ENCODE data around the gene HLF.

The HLF gene

DNA sequence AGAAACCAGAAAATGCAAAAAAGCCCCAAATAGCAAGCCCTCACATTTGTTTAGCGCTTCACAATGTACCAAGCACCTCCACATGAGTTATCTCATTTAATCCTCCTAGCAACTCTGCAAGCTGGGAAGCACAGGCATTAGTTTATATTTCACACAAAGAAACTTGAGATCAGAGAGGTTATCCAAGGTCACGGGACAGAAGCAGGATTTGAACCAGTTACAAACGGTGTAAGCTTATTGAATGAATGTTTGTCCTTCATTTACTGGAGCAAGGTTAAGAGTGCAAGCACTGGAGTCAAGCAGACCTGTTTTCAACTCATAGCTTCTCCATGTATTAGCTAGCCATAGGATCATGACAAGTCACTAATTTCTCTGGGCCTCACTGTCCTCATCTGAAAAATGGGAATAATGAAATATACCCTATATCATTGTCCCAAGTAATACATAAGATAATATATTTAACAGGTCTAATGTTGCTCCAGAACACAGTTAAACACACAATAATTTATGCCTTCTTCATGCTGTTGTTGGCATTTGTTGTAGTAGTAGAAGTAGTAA, 6.1 kb upstream of the HLF start:
- DNase-seq, result no peak

- no peak for DNase-seq
Observed at GRCh38 chr17:55259684-55260111, 5.1 kb upstream of the HLF start.

- no peak for DNase-seq
Observed at GRCh38 chr17:55261311-55261710, 3.4 kb upstream of the HLF start.

DNA sequence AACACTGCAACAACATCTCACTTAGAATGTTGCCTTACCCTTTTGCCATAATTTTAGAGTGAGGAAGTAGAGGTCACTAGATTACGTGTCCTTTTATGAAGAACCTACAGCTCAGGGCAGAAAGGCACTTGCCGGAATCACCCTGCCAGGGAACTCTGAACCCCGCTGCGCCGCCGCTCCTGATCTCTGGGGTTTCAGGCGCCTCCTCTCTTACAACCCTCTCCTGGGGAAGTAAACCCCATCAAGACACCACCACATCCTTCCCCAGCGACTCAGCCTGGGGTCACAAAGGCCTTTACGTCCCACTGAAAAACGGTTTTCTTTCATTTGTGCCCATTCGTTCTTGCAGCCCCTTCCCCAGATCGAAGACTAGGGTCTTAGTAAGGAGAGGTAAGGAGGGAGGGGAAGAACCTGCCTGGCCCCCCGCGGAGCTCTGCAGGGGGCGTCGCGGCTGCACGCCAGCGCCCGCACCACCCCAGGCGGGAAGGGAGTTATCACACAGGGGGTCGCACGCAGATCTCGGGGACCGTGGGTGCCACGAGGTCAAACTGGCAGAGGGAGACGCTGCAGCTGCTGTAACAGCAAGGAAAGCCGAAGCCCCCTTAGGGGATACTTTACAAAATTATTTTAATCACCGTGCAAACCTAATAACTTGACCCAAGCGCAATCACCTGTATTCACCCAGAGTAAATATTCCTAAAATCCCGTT, 1.0 kb upstream of the HLF start:
- peak; percentile 25 for DNase-seq

GRCh38 chr17:55264278-55264644, 499 bp upstream of the HLF start:
- no peak for DNase-seq

- DNase-seq, result peak; percentile 12
Observed at GRCh38 chr17:55265311-55266021, 706 bp downstream of the HLF start.

DNA sequence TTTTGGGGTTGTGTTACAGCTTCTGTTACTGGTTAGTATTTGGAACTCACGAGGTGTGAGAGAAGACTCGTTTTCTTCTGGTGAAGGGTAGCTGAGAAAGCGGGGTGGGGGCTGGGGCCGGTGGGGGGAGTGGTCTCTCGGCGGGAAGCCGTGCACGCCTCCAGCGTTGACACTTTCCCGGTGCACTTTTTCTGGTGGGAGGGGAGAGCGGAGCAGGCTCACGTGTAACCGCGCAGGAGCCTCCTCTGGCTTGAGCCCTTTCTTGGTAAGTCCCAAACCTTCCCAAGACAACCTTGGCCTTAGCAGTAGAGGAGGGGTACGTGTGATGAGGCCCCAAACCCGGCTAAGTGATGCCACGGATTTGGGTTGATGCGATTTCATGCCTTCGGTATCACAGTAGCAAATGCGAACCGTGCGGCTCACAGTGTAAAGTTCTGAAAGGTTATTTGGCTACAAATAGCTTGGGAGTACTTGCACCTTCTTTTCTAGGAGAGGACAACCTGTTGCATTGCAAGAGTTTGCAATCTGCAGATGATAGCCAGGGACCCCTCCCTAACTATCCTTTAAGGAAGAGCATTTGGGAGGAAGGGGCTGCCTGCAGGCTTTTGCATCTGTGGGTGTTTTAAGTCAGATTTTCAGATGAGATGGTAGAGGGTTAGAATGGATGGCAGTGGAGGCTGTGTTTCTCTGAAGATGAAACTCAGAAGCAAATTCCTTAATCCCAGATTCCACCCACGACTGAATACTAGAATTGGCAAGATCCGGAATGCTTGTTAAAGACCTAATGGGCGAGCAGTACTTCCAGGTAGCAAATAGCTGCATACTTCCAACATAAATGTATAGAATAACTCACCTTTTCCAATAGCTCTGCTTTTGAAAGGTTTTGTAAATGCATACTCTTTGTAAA, 1.5 kb downstream of the HLF start:
- DNase-seq, result peak; percentile 27

DNA sequence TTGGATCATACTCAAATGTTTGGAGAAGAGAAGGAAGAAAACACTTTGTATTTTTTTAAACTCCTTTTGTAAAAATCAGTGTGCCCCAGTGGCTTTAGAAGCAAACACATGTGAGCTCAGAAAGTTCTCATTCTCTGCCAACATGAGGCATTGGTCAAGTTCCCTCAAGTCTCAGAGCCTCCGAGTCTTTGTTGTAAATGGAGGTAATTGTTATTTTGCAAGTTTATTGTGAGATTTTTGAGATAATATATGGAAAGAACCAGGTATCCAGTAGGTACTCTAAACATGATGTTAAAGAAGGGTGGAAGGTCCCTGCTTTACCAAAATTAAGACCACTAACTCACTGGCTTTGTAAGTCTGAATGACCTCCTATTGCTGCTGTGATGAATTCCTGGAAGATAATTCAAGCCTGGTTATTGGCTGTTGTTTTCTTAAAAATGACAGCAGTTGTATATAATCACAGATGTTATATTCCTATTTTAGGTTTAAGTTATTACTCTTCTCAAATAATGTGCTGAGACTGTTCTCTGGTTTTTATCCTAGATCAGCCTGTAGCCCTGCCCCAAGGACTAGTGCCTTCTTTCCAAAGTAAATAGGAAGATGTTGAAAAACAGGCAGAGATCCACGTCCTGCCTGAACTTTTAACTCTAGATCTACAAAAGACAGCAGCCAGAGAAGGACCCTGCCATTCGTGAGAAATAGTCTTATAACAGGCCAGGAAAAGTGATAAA, 2.4 kb downstream of the HLF start:
- DNase-seq, result no peak

- no peak for DNase-seq
Observed at GRCh38 chr17:55267777-55268648, 3.3 kb downstream of the HLF start.

GRCh38 chr17:55268649-55269480, 4.1 kb downstream of the HLF start:
- DNase-seq, result no peak

DNA sequence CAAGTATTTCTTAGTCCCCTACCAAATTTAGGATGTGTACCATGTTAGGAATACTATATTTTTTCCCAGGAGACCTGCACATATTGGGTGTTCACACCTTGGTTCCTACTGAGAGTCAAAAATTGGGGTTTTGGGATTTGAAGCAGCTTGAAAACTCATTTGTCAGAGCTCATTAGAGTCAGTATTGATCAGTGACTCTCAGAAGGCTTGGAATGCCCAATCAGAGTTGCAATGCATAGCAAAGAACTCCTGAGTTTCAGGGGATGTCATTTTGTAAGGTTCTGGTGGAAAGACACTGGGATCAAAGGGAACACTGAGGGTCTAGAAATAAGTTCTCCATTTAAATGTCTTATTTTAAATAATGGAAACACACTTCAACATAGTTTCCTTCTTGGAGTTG, 5.1 kb downstream of the HLF start:
- DNase-seq, result no peak

- no peak for DNase-seq
Observed at GRCh38 chr17:55271223-55271571, 6.4 kb downstream of the HLF start.

- DNase-seq, result no peak
Observed at GRCh38 chr17:55271958-55272710, 7.4 kb downstream of the HLF start.

GRCh38 chr17:55272711-55273578, 8.2 kb downstream of the HLF start:
- no peak for DNase-seq

DNA sequence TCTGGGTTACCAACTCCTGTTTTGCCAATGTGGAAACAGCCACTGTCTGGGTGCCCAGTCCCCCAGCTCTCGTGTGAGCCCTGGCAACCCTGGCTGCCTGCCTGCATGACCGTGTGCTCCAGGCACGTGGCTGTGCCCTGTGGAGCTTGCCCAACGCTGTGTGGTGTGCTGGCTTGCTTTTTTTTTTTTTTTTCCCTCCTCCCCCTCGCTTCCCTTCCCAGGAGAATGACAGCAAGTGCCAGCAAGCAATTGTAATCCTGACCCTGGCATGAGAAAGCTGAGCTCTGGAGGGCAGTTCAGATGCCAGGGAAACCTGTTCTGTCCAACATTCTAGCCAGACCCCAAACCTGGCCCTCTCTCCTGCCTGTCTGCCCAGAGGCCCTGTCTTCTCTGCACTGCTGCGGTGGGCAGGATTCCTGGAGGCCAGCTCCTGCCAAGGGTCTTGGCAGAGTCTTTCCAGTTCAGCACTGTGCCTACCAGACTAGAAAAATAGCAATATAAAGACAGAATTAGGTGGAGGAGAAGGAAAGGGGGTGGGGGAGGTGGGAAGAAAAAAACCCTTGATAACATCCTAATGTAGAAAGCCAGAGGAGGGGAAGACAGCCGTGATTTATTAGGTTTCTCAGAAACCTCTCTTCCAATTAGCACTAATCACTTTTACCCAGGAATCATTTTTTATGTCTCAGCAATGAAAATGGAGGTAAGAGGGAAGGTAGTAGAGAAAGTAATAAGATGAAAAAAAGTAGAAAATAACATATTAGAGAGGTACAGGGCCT, 9.0 kb downstream of the HLF start:
- DNase-seq, result no peak

DNA sequence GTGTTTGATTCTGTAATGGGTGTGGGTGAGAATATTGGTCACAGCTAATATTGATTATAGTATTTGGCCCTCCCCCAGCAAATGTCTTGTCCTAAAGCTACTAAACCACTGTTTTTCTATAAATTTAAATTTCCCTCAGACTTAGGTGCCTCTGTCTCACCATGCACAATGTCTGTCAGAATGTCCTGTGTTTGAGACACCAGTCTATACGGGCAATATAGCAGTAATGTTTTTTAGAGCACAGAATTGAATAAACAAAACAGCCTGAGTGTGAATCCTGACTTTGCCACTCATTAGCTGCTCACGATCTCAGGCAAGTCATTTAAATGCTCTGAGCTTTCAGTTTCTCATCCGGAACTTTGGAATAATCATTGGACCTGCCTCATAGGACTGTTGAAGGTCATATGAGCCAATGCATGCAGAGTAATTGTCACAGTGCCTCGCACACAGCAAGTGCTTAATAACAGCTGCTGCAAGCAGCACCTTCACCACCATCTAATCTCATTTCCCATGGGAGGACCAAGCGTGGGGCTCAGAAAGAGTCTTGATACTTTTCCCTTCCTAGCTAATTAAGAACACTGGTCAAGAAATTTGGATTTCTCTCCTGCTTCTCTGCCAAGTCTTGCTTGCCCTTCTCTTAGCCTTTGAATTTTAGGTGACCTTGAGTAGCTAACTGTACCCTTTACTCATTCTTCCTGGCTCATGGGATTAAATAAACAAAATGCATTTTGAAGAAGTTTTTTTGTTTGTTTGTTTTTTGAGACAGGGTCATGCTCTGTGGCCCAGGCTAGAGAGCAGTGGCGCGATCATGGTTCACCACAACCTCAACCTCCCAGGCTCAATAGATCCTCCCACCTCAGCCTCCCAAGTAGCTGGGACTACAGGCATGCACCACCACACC, 9.8 kb downstream of the HLF start:
- no peak for DNase-seq
